Globus pallidus (tissue), 1 donor: Measurements from ENCODE around the gene CAPN12.

Experiments used
- DNase-seq: peaks from one replicate; pipeline ENCODE4 v3.0.0-alpha.2; 2015; ENCODE audit warnings: low spot score

Gene CAPN12

GRCh38 chr19:38737921-38738737 is 6.1 kb downstream of the CAPN12 start:
- DNase-seq, result no peak

DNA sequence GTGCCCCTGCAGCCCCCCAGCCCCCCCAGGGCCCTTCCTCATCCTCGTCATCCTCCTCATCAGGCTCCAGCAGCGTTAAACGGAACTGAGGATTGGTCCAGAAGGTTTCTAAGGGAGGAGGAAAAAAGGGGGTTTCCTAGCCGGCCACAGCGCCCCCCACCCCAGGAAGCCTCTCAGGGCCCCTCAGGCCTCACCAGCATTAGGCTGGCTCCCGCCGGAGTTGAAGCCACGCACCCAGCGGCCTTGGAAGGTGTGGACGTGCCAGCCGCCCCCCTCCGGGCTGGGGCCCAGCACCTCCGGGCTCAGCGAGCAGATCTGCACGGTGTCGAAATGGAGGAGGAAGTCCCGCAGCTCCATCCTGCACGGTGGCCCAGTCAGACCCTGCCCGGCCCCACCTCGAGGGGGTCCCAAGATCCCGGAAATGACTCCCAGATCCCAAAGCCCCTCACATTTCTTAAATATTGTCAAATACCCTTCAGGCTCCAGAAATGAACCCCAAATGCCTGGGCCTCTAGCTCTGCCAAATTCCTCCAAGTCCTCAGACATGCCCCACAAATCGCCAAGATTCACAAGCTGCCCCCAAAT is 6.9 kb downstream of the CAPN12 start:
- no peak for DNase-seq

DNA sequence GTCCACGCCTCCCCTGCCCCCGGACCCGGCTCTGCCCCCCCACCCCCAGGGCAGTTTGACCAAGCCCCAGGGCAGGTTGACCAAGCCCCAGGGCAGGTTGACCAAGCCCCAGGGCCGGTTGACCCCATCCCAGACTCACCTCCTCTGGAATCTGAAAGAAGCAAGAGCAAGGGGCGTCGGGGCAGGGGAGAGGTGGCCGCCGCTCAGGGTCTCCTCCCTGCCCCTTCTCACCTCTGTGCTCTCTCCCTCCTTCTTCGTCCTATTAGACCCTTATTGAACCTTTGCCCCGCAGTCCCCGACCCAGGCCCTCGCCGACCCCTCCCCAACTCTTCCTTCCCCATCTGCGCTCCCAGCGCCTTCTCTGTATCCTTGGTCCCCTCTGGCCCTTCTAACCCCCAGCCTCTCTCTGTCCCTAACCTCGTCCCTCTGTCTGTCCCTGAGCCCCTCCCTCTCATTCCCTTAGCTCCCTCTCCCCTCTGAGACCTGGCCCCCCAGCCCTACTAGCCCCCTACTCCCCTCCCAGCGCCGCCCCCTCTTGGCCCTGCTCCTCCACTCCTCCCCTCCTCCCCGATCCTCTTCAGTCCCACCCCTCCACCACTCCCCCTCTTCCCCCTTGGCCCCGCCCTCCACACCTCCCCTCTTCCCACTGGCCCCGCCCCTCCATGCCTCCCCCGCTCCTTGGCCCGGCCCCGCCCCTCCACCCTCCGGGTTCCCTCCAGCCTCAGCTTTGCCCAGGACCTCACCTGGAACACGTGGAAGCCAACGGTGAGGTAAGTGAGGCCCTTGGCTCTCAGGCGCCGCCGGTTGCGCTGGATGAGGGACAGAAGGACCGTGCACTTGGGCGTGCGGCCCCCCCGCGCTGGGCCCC is 7.6 kb downstream of the CAPN12 start:
- no peak for DNase-seq

DNA sequence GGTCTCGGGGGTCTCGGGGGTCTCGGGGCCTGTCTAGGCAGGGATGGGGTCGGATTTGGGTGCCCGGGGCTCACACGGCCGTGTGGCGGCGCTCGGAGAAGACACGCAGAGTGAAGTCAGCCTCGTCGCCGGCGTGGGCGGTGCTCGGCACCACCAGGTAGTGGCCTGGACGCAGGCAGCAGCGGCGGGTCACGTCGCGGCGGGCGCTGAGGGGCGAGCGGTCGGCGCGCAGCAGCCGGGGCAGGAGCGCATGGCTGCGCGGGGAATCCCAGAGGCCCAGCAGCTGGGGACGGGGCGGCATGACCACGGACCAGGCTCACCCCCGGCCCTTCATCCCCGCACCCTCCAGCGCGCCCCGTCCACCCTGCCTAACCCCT is 8.2 kb downstream of the CAPN12 start:
- no peak for DNase-seq

- DNase-seq, result no peak
Measured at GRCh38 chr19:38735257-38735686, 9.0 kb downstream of the CAPN12 start.

GRCh38 chr19:38734426-38735256 is 9.6 kb downstream of the CAPN12 start:
- no peak for DNase-seq

- no peak for DNase-seq
Measured at GRCh38 chr19:38734176-38734425, 10.2 kb downstream of the CAPN12 start.

GRCh38 chr19:38733493-38734175 is 10.6 kb downstream of the CAPN12 start:
- no peak for DNase-seq

GRCh38 chr19:38733241-38733492 is 11.1 kb downstream of the CAPN12 start:
- DNase-seq, result no peak

DNA sequence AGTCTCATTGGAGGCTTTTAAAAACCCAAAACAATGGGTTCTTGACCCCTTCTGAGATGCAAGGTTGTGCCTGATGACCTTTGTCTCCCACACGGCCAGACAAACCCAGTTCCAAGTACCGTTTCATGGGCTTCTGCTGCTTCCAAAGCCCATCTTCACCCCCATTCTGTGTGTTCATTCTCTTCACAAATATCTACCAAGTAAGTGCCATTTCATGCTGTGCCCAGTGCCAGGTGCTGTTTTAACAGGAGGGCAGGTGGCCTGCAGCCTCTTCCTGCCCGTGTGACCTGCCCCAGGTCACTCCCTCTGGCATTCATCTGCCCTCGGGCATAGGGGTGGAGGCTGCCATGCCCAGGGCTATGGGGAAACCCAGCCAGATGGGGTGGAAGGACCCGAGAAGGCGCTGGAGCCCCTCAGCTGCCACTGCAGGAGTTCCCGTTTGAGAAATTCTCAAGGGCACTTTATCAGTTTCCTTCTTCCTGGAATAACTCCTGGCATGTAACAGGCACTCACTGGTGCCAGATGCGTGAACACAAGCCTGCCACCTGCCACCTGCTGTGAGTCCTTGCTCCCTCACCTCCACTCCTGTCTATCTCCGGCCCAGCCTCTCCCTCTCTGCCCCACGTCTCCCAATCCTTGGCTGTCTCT is 12.5 kb downstream of the CAPN12 start:
- no peak for DNase-seq

DNA sequence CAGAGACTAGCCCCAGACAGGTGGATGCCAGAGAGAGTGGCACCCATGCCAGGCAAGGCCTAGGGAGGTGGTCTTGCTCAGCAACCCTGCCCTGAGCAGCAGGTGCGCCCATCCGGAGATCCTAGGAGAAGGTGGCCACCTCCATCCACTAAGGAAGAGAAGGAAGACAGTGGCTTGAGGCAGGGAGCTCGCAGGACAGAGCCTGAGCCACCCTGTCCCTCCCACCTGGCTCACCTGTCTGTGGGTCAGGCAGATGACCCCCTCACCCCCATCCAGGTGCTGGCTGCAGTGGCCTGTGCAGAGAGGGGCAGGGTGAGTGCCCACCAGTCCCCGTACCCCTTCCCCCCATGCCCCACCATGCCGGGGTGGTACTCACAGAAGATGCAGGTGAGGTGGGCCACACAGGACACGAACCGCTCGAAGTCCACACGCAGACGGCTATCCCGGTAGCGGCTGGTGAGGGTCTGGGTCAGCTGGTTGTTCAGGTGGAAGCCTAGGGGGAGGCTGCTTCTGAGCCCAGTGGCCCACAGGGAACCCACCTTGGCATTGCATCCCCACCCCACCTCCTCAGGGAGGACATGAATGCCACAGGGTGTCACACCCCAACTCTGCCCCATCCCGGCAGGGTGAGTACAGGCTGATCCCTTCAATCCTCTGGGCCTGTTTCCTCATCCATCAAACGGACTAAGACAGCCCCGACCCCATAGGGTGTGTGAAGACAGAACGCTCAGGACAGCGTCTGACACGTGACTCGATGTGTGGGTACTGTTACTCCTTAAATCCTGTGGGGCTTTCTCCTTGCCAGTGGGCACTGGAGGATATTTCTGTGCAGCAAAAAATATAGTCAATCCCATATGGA is 13.3 kb downstream of the CAPN12 start:
- DNase-seq, result no peak

DNA sequence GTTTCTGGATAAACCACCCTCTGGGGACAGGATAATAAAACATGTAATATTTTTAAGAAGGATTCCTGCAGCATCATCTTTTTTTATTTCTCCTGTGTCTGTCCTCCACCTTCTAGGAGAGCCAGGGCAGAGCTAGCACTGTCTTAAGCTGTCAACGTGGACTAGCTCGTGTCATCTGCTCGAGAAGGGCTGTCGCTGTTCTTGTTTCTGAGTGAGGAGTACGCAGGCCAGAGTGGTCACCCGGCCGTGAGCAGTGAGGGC is 13.9 kb downstream of the CAPN12 start:
- DNase-seq, result no peak

DNA sequence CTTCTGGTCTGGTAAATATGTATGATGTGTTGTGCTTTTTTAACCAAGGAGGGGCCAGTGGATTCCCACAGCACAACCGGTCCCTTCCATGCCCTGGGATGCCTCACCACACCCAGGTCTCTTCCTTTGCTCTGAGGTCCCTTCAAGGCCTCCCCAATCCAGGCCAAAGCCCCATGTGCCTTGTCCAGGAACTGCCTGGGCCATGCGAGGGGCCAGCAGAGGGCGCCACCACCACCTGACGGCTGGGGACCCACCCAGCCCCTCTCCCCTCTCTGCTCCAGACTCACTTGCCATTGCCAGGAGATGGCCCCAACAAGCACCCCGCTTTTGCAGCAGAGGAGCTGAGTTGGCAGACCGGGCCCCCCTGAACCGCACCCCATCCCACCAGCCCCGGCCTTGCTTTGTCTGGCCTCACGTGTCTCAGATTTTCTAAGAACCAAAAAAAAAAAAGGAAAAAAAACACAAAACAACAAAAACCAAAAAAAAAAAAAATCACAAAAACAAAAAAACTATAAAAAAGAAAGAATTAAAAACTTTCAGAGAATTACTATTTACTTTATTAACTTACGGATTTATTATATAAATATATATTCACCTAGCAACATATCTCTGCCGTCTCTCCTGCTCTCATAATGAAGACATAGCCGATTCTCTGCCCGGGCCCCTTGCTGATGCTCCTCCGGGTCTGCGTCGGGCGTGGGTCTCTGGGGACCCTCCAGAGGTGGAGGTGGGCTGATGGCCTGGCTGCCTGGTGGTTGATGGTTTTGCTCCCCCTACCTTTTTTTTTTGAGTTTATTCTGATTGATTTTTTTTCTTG is 14.4 kb downstream of the CAPN12 start:
- DNase-seq, result no peak

- no peak for DNase-seq
Measured at GRCh38 chr19:38728752-38729541, 15.3 kb downstream of the CAPN12 start.

- no peak for DNase-seq
Measured at GRCh38 chr19:38727868-38728660, 16.2 kb downstream of the CAPN12 start.

DNA sequence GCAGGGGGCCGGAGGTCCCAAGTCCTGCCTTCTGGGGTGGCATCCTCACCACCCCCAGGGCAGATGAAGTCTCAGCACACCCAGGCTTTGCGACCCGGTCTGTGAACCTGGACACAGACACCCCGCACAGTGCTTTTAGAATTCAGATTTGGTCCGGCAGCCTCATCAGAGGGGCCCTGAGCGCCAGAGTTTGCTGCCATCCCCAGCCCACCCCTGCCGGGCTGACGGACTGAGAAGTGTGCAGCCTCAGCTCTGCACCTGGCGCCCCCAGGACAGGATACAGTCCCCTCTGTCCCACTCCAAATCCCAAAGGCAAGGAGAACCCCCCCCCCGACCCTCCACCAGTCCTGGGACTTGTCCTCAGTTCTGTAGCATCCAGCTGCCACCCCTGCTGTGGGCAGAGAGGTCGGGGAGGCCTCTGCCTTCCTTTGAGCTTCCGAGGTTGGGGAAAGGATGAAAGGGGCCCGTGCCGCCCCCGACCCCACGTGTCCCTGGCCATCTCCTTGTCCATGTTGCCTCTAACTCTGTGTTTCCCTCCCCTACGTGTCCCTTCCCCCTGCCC is 16.9 kb downstream of the CAPN12 start:
- no peak for DNase-seq

DNA sequence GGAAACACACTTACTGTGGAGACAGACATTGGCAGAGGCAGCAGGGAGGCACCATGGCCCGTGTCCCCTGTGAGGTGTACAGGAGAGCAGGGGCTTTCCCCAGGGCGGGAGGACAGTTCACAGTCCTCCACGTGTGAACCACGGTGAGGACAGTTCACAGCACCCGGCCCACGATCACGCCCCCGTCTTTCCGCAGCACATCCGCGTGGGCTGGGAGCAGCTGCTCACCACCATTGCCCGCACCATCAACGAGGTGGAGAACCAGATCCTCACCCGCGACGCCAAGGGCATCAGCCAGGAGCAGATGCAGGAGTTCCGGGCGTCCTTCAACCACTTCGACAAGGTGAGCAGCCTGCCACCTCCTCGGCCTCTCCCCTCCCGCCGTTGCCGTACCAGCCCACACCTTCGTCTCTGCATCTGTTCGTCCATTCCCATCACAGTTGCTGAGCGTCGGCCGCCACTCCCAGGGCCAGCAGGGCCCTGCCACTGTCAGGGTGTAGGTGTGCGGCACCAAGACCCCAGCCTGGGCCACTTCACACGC is 17.4 kb downstream of the CAPN12 start:
- no peak for DNase-seq

DNA sequence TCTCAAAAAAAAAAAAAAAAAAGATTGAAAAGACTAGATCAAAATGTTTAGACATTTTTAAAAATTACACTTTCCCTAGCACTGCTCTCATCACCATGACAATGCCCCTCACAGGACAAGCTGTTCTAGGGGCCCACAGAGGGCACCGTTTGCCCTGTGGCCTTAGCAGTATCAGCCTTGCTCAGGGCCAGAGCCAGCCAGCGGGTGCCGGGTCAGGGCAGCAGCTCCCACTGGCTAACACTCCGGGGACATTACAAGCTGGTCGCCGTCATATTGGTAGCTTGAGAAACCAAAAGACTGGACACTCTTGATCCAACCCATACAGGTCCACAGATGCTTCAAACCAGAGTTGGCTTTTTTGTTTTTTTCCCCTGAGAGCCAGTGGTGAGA is 18.0 kb downstream of the CAPN12 start:
- no peak for DNase-seq
